Hepatocyte (in vitro differentiated cells): ENCODE data around the gene SCGB2B2. TPM values are rescaled to one million over a fixed set of nuclear protein-coding genes. Genes with fewer than 3 reads are reported as not detected.

Experiments
- DNase-seq: peaks from one replicate; pipeline ENCODE4 v3.0.0-alpha.2; 2016; ENCODE audit warnings: low spot score
- H2AFZ ChIP-seq: fragments of 200-600 bp; sonication (generic); 2 replicates; pipeline ENCODE4 v1.6.0; 2016; ENCODE audit warnings: antibody characterized with exemption, mild to moderate bottlenecking
- H3K27ac ChIP-seq: fragments of 200-600 bp; sonication (generic); 2 replicates; pipeline ENCODE4 v1.5.1; 2016; ENCODE audit warnings: mild to moderate bottlenecking
- H3K27me3 ChIP-seq: fragments of 200-600 bp; sonication (generic); 2 replicates; pipeline ENCODE4 v1.6.1; 2016
- H3K36me3 ChIP-seq: fragments of 200-600 bp; sonication (generic); replicated peaks from 2 replicates; pipeline ENCODE4 v1.5.1; 2016; ENCODE audit warnings: low read depth; ENCODE audit not compliant: insufficient read depth
- H3K4me1 ChIP-seq: fragments of 200-600 bp; sonication (generic); 2 replicates; pipeline ENCODE4 v1.5.1; 2016; ENCODE audit warnings: mild to moderate bottlenecking, moderate library complexity; ENCODE audit not compliant: insufficient read depth
- H3K4me2 ChIP-seq: fragments of 200-600 bp; sonication (generic); 2 replicates; pipeline ENCODE4 v1.6.0; 2016
- H3K4me3 ChIP-seq: fragments of 200-600 bp; sonication (generic); 2 replicates; pipeline ENCODE4 v1.5.1; 2016; ENCODE audit warnings: mild to moderate bottlenecking
- H3K79me2 ChIP-seq: fragments of 200-600 bp; sonication (generic); 2 replicates; pipeline ENCODE4 v1.6.0; 2017; ENCODE audit warnings: mild to moderate bottlenecking
- H3K9me2 ChIP-seq: fragments of 200-600 bp; sonication (generic); replicated peaks from 2 replicates; pipeline ENCODE4 v1.6.0; 2017; ENCODE audit warnings: mild to moderate bottlenecking; ENCODE audit not compliant: insufficient read depth
- H3K9me3 ChIP-seq: fragments of 200-600 bp; sonication (generic); 2 replicates; pipeline ENCODE4 v1.5.1; 2016; ENCODE audit warnings: low read depth, mild to moderate bottlenecking
- H4K20me1 ChIP-seq: fragments of 200-600 bp; sonication (generic); 2 replicates; pipeline ENCODE4 v1.6.0; 2016; ENCODE audit warnings: mild to moderate bottlenecking; ENCODE audit not compliant: insufficient read depth, poor library complexity, severe bottlenecking
- EZH2 ChIP-seq: fragments of 200-600 bp; sonication (generic); IDR thresholded peaks from 2 replicates; pipeline ENCODE4 v1.6.1; 2016; ENCODE audit warnings: antibody characterized with exemption, mild to moderate bottlenecking, borderline replicate concordance
- EZH2phosphoT487 ChIP-seq: fragments of 200-600 bp; sonication (generic); IDR thresholded peaks from one replicate; pipeline ENCODE4 v1.6.1; 2018; ENCODE audit warnings: antibody characterized with exemption, mild to moderate bottlenecking, low read depth, moderate library complexity; ENCODE audit not compliant: unreplicated experiment, severe bottlenecking
- WGBS: methylation state at CpG from one replicate; pipeline ENCODE4 v1.1.6; 2016; ENCODE audit warnings: low lambda C conversion rate; ENCODE audit errors: missing lambda C conversion rate; 5-methylcytosine and 5-hydroxymethylcytosine counted together
- polyA plus RNA-seq: library from polyadenylated mRNA; unstranded; fragments of >200 nt; fragmentation: Nextera tagmentation; extraction: Ambion mirVana; gene quantifications from 2 replicates; pipeline ENCODE4 v1.2.1, GENCODE V29; 2016
- total RNA-seq: library from RNA; depleted of rRNA; stranded (reverse); fragments of >200 nt; gene quantifications from 2 replicates; pipeline ENCODE4 v1.2.3, GENCODE V29; 2014
- TF ChIP-seq, protein P1 (sequence below): fragments of 200-600 bp; sonication (generic); IDR thresholded peaks from 2 replicates; pipeline ENCODE4 v1.5.1; 2016; ENCODE audit warnings: antibody characterized with exemption, mild to moderate bottlenecking; ENCODE audit not compliant: poor library complexity

Gene SCGB2B2
- total and polyA plus RNA-seq, 2 experiments from 2014 or later, result 0.13 TPM; not detected in 1

DNA sequence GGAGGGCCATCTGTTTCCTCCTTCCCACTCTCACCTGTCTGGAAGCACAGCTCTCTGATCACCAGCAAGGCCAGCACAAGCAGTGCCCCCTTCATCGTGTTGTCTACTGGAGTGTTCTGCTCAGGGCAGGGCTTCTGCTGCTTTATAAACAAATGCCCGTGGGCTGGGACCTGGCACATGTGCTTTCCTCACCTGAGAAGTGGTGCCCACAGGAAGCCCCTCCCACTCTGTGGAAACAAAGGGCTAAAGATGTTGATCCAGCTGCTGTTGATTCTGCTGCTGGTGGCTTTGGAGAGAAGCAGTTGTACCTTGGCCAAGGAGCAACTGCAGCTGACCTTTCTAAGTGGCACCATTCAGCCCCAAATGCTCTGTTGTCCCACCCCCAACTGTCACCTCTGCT, 30.7 kb upstream of the SCGB2B2 start:
- 63% methylated on average over 2 of the region's 2 CpGs for WGBS
- Histone ChIP-seq H3K36me3 (no peaks in the 10 kb centered on the region), H2AFZ (no peak overlapping the region), H3K79me2 (no peaks in the 10 kb centered on the region), H3K27ac (no peak overlapping the region), H3K4me3 (no peak overlapping the region), H3K9me2 (no peaks in the 10 kb centered on the region), H3K4me1 (no peaks in the 10 kb centered on the region), H3K27me3 (no peaks in the 10 kb centered on the region), H4K20me1 (no peaks in the 10 kb centered on the region), H3K4me2 (no peak overlapping the region), H3K9me3 (peaks cover 3% of the 10 kb centered on the region)
- DNase-seq, result no peak
- TF ChIP-seq EZH2 (no peak), EZH2phosphoT487 (no peak)
- TF ChIP-seq, protein P1, sequence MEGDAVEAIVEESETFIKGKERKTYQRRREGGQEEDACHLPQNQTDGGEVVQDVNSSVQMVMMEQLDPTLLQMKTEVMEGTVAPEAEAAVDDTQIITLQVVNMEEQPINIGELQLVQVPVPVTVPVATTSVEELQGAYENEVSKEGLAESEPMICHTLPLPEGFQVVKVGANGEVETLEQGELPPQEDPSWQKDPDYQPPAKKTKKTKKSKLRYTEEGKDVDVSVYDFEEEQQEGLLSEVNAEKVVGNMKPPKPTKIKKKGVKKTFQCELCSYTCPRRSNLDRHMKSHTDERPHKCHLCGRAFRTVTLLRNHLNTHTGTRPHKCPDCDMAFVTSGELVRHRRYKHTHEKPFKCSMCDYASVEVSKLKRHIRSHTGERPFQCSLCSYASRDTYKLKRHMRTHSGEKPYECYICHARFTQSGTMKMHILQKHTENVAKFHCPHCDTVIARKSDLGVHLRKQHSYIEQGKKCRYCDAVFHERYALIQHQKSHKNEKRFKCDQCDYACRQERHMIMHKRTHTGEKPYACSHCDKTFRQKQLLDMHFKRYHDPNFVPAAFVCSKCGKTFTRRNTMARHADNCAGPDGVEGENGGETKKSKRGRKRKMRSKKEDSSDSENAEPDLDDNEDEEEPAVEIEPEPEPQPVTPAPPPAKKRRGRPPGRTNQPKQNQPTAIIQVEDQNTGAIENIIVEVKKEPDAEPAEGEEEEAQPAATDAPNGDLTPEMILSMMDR, result no peak

DNA sequence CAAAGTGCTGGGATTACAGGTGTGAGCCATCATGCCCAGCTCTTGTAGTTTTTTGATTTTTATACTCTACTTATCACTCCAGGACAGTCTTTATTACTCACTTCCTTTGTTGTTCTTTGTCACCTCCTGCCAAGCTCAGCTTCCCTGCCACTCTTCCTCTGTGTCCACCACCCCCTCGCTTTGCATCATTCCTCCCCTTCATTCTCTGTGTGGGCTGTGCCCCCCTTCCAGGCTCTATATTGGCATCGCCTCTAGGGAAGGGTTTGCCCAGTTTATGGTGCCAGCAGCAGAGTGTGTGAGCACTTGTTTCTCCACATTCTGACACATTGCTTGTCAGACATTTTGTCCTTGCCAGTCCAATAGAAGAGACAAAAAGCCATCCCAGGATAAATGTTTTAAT, 15.6 kb upstream of the SCGB2B2 start:
- no peak overlapping the region for H2AFZ ChIP-seq
- H4K20me1 ChIP-seq, result no peaks in the 10 kb centered on the region
- no peak overlapping the region for H3K4me3 ChIP-seq
- no peaks in the 10 kb centered on the region for H3K4me1 ChIP-seq
- no peak overlapping the region for H3K4me2 ChIP-seq
- no peaks in the 10 kb centered on the region for H3K9me3 ChIP-seq
- 63% methylated on average over 2 of the region's 2 CpGs for WGBS
- TF ChIP-seq EZH2 (no peak), EZH2phosphoT487 (no peak)
- TF ChIP-seq, protein P1, result no peak
- no peaks in the 10 kb centered on the region for H3K9me2 ChIP-seq
- H3K27ac ChIP-seq, result no peak overlapping the region
- H3K79me2 ChIP-seq, result no peaks in the 10 kb centered on the region
- no peaks in the 10 kb centered on the region for H3K36me3 ChIP-seq
- no peaks in the 10 kb centered on the region for H3K27me3 ChIP-seq
- DNase-seq, result no peak

DNA sequence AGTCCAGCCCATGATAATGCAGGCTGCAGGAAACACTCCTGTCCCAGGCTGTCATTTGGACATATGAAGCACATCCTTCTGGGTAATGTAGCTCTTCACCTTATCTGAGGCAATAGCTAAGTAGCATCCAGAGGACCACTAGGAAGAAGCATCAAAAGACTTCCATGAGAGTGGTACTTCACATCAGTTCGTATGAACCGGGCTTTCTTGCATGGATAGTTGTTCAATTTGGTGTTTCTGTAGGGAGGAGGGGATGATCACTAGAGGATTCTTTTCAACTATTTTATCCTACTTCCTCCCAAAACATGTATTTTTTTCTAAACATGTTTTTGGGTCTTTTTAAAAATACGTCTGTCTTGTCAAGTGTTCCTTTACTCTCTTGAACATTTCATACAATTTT, 13.4 kb upstream of the SCGB2B2 start:
- H4K20me1 ChIP-seq, result no peaks in the 10 kb centered on the region
- H3K9me2 ChIP-seq, result no peaks in the 10 kb centered on the region
- no peak overlapping the region for H3K4me3 ChIP-seq
- H3K27me3 ChIP-seq, result no peaks in the 10 kb centered on the region
- H2AFZ ChIP-seq, result no peak overlapping the region
- H3K27ac ChIP-seq, result no peak overlapping the region
- no peaks in the 10 kb centered on the region for H3K36me3 ChIP-seq
- 80% methylated on average over 3 of the region's 3 CpGs for WGBS
- H3K4me2 ChIP-seq, result no peak overlapping the region
- no peaks in the 10 kb centered on the region for H3K79me2 ChIP-seq
- H3K4me1 ChIP-seq, result no peaks in the 10 kb centered on the region
- DNase-seq, result no peak
- TF ChIP-seq EZH2phosphoT487 (no peak), EZH2 (no peak)
- TF ChIP-seq, protein P1, result no peak
- peaks cover 11% of the 10 kb centered on the region for H3K9me3 ChIP-seq

DNA sequence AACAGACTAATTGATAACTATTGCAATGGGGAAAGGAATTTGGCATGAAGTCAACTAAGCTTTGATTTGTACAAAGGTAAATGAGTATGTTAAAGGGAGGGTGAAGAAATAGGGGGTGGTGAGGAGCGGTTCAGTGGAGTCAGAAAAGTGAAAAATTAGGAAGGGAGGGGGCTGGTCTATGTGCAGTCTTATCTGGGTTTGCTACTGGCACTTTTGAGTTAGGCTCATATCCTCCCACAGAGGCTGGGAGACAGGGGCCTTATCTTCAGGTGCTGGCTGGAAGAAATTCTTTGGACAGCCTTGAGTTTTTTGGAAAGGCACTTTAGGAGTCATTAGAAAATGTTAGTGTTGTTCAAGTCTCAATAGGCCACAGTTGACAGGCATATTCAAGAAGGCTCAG, 11.6 kb upstream of the SCGB2B2 start:
- no peak for DNase-seq
- peaks cover 27% of the 10 kb centered on the region for H3K9me3 ChIP-seq

More for the DNA sequence above, 11.6 kb upstream of the SCGB2B2 start:
- WGBS, result 91% methylated on average over 1 of the region's 1 CpG
- Histone ChIP-seq H3K79me2 (no peaks in the 10 kb centered on the region), H3K4me1 (no peaks in the 10 kb centered on the region), H2AFZ (no peak overlapping the region), H3K36me3 (peaks cover 14% of the 10 kb centered on the region), H3K9me2 (no peaks in the 10 kb centered on the region), H3K27ac (no peak overlapping the region), H4K20me1 (no peaks in the 10 kb centered on the region), H3K27me3 (no peaks in the 10 kb centered on the region), H3K4me2 (no peak overlapping the region), H3K4me3 (no peak overlapping the region)
- TF ChIP-seq EZH2 (no peak), EZH2phosphoT487 (no peak)
- TF ChIP-seq, protein P1, result no peak
